Stimulated activated CD4-positive, alpha-beta T cell treated with anti-CD3 and anti-CD28 coated beads, Interleukin-4, amount 100 ng/mL, for 48 hours (primary cell): ENCODE measurements around the gene WDR90.

ENCODE experiments used
- DNase-seq, 2 donors: peaks; one replicate each; pipeline ENCODE4 v3.0.0-alpha.2; 2020; ENCODE audit warnings: low read depth in 2 of 2

The WDR90 gene

GRCh38 chr16:638836-639235 lies 10.3 kb upstream of the WDR90 start:
- DNase-seq = no peak

GRCh38 chr16:640614-641013 lies 8.6 kb upstream of the WDR90 start:
- DNase-seq = no peak

GRCh38 chr16:641326-642188 lies 7.6 kb upstream of the WDR90 start, which contains the start of gene MCRIP2:
Gene MCRIP2 (plus strand): TSS chr16:641828. CDS start chr16:641992, 164 bp downstream.
- DNase-seq = peak; percentile 66 to 78

GRCh38 chr16:642189-643049 lies 6.7 kb upstream of the WDR90 start:
- no peak for DNase-seq

- DNase-seq = no peak
Observed at GRCh38 chr16:643050-643368, 6.2 kb upstream of the WDR90 start.

GRCh38 chr16:644556-644955 lies 4.6 kb upstream of the WDR90 start:
- no peak for DNase-seq

- no peak for DNase-seq
Observed at GRCh38 chr16:645852-646678, 3.1 kb upstream of the WDR90 start.

- DNase-seq = no peak
Observed at GRCh38 chr16:646679-647172, 2.4 kb upstream of the WDR90 start.

GRCh38 chr16:647173-647902 lies 1.8 kb upstream of the WDR90 start:
- no peak for DNase-seq

GRCh38 chr16:648071-648780 lies 939 bp upstream of the WDR90 start:
- peak; percentile 54 to 57 for DNase-seq

- no peak for DNase-seq
Observed at GRCh38 chr16:649631-650030, 466 bp downstream of the WDR90 start.

- no peak for DNase-seq
Observed at GRCh38 chr16:651844-652243, 2.7 kb downstream of the WDR90 start.

GRCh38 chr16:652454-653305 lies 3.5 kb downstream of the WDR90 start:
- DNase-seq = no peak

- DNase-seq = no peak
Observed at GRCh38 chr16:654034-654433, 4.9 kb downstream of the WDR90 start.

GRCh38 chr16:657487-657886 lies 8.3 kb downstream of the WDR90 start:
- no peak for DNase-seq

- no peak for DNase-seq
Observed at GRCh38 chr16:658679-659571, 9.8 kb downstream of the WDR90 start.

GRCh38 chr16:659618-660017 lies 10.5 kb downstream of the WDR90 start:
- DNase-seq = no peak

GRCh38 chr16:660132-660458 lies 10.9 kb downstream of the WDR90 start:
- DNase-seq = no peak
